HG02938 (cell line): ENCODE results near the gene KCTD17.

Experiments used
- ATAC-seq: cut with Tn5 transposase; IDR thresholded peaks from one replicate; pipeline ENCODE4 v1.9.1; 2021; ENCODE audit warnings: mild to moderate bottlenecking, moderate library complexity; ENCODE audit not compliant: unreplicated experiment

KCTD17 gene

DNA sequence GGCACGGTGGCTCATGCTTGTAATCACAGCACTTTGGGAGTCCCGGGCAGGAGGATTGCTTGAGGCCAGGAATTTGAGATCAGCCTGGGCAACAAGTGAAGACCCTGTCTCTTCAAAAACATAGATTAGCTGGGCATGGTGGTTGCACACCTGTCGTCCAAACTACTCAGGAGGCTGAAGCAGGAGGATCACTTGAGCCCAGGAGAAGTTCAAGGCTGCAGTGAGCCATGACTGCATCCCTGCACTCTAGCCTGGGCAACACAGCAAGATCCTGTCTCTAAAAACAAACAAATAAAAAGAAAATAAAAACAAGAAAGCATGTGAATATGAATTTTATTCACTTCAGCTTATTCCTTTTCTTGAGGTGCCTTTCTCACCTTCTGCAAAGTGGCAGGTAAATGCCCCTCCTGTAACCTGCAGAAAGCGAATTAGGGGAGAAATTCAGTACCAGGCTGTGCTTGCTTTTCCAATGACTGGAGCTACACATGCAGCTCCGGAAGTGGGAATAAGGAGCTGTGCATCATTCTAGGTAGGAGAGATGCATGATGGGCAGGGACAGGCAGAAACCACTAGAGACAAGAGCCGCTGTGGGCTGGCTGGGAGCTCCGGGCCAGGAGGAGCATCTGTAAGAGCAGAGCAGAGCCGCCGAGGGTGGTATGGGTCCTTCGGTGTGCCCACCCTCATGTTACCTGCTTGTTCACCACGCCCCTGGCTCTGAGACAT, 14.7 kb upstream of the KCTD17 start:
- ATAC-seq: no peak

DNA sequence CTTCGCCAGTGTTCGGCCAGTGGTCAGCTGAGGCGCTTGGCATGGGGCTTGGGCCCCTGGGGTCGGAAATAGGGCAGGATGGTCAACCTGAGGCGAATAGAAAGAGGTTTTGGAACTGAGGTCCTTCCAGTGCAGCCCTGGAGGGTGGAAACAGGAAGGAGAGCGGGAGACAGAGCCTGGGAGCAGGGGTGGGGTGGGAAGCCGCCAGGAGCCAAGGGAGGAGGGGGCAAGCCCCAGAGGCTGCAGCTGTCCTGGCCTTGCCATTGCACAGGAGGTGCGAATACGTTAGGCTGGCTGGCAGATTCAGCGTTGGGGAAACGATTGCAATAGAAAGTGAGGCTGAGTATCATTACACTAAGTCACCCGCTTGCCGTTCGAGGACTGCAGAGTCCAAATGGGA, 13.9 kb upstream of the KCTD17 start:
- ATAC-seq: no peak

- no peak for ATAC-seq
Measured at GRCh38 chr22:37039466-37039865, 12.1 kb upstream of the KCTD17 start.

GRCh38 chr22:37043209-37043827, 8.2 kb upstream of the KCTD17 start:
- ATAC-seq: no peak

DNA sequence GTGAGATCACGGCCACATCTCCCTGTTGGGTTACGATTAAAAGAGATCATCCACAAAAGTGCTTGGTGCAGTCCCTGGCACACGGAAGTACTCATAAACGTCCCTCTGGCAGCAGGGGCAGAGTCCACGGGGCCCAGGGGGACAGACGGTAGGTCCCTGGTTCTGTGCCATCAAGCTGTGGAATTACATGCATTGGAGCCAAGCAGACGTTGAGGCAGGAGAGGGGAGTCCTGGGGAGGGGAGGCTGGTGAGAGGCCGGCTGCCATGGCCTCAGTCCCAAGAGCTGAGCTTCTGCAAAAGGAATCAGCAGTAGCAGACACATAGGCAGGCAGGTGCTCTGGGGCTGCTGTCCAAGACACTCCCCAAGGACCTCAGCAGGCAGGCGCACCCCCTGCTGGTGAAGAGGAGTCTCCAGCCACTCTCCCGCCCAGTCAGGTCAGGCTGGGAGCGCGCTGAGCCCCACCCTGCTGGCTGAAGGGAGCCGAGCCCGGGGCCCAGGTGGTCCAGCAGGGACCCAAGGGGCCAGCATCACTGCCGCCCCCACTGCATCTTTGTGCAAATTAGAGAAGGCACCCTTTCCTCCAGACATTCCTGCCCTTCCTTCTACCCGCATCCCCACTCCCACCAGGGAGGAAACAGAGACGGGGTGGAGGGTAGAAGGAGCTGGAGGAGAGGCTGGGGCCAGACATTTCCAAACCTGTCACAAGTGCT, 7.6 kb upstream of the KCTD17 start:
- peak; percentile 51 for ATAC-seq

DNA sequence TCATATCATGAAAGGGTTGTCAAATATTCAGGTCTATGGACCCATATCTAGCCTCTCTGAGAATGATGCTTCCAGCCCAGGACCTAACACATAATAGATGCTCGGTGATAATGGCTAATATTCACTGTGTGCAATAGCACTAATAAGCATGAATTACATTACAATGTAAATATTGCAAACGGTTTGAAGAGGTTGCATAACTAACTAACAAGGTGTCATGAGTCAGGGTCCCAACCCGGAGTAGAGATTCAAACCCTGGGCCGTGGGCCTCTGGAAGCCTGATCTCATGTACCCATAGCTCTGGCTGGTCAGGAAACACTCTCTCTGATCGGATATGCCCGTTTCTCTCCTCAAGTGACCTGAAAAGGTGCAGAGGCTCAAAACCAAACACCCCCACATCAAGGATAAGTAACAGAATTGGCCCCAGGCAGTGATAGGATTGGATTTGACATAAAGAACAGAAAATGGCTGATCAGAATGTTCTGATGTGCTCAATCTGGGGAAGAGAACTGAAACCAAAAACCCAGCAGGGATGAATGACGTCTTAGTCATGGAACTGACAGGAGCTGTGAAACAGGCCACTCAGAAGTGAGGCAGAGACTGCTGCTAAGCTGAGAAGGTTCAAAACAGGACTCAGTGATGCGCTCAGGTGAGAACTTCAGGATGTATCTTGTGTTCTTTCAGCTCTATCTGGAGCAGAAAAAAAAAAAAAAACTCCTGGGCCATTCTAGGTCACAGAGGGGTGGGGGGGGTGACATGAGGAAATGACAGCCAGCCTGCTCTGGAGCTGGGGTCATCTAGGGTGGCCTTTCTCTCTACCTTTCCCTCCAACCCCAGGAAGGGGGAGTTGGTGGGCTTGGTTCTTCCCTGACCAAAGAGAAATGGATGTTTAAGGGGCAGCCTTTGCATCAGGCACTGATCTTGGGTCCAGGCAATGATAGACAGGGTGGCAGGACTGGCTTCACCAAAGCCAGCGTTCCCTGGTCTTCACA, 6.6 kb upstream of the KCTD17 start:
- no peak for ATAC-seq

GRCh38 chr22:37045958-37046357, 5.6 kb upstream of the KCTD17 start:
- ATAC-seq: no peak

DNA sequence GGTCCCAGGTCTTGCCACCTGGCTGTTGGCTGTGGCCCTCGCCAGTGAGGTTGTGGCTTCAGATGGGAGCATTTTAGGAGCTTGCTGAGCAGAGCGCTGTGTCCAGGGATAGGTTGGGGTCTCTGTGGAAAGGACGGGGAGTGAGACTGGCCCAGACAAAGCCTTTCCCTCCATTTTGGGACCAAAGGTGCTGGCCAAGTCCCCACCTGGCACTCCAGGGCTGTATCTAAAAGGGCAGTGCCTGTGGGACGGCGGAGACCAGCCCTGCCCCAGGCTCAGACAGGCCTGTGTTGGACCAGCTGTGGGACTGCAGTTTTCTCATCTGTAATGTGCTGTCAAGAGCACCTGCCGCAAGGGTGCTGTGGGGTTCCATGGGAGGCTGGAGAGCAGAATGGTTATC, 5.0 kb upstream of the KCTD17 start:
- no peak for ATAC-seq

DNA sequence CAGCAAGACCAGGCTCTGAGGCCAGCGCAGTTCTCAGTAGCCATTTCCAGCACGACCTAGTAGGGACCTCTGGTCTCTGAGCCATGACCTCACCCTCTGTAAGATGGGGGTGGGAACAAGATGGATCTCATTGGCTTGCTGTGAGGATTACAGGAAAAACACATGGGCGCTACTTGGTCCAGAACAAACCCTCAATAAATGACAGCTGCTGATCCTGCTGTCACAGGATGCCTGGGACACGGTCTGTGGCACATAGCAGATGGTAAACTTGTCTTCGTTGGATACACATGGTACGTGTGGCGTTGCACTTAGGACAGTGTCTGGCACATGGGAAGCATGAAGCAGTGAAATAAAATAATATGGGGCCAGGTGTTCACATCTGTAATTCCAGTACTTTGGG, 4.5 kb upstream of the KCTD17 start:
- ATAC-seq: no peak

- no peak for ATAC-seq
Measured at GRCh38 chr22:37048133-37048532, 3.4 kb upstream of the KCTD17 start.

- no peak for ATAC-seq
Measured at GRCh38 chr22:37049224-37049623, 2.3 kb upstream of the KCTD17 start.

GRCh38 chr22:37050913-37051312, 629 bp upstream of the KCTD17 start:
- ATAC-seq: no peak

GRCh38 chr22:37052386-37053309, 1.1 kb downstream of the KCTD17 start:
- no peak for ATAC-seq

- no peak for ATAC-seq
Measured at GRCh38 chr22:37053310-37054055, 1.9 kb downstream of the KCTD17 start.

GRCh38 chr22:37054056-37054395, 2.5 kb downstream of the KCTD17 start:
- no peak for ATAC-seq

DNA sequence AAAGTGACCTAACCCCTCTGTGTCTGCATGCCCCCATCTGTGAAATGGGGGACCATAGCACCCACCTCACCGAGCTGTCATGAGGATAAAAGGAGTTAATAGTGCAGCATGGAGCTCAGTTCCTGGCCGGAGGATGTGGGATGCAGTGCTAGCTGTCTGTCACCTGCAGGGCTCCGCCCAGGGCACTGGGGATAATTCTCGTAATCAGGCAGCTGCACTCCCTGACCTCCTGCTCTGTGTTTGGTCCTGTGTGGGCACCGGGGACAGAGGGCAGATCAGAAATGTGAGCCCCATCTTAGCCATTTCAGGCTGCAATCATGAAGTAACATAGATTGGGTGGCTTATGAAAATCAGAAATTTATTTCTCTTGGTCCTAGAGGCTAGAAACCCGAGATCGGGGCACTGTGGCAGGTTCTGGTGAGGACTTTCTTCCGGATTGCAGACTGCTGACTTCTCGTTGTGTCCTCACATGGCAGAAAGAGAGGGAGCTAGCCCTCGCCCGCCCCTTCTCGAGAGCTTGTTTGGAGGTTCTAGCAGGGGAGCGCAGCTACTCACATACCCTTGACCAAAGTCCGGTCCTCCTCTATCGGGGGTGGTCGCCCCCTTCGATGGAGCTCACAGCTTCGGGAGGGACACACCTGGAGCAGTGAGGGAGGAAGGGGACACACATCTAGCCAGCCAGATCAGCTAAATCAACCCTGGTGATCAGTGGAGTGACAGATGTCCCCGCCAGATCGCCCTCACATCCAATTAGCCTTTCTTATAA, 3.2 kb downstream of the KCTD17 start:
- no peak for ATAC-seq

- no peak for ATAC-seq
Measured at GRCh38 chr22:37056246-37056645, 4.7 kb downstream of the KCTD17 start.

- no peak for ATAC-seq
Measured at GRCh38 chr22:37057226-37057625, 5.7 kb downstream of the KCTD17 start.
